MM.1S (cell line): ENCODE data around the gene ALG14.

Experiments
- DNase-seq: peaks from one replicate; pipeline ENCODE4 v3.0.0-alpha.2; 2015
- H2AFZ ChIP-seq: fragments of 300-600 bp; sonication (generic); 2 replicates; pipeline ENCODE4 v1.6.0; 2016; ENCODE audit warnings: antibody characterized with exemption, low read length
- H3F3A ChIP-seq: fragments of 300-600 bp; sonication (generic); 2 replicates; pipeline ENCODE4 v1.6.1; 2016; ENCODE audit warnings: mild to moderate bottlenecking, antibody characterized with exemption, low read length, moderate library complexity, mixed read lengths; ENCODE audit not compliant: insufficient read depth
- H3K27ac ChIP-seq: fragments of 300-600 bp; sonication (generic); 2 replicates; pipeline ENCODE4 v1.5.1; 2016; ENCODE audit warnings: mild to moderate bottlenecking, low read length
- H3K27me3 ChIP-seq: fragments of 300-600 bp; sonication (generic); replicated peaks from 2 replicates; pipeline ENCODE4 v1.6.0; 2016; ENCODE audit warnings: low read length; ENCODE audit not compliant: insufficient read depth
- H3K36me3 ChIP-seq: fragments of 300-600 bp; sonication (generic); replicated peaks from 2 replicates; pipeline ENCODE4 v1.6.1; 2016; ENCODE audit warnings: mild to moderate bottlenecking, low read length, mixed read lengths; ENCODE audit not compliant: insufficient read depth
- H3K4me1 ChIP-seq: fragments of 300-600 bp; sonication (generic); 2 replicates; pipeline ENCODE4 v1.6.1; 2016; ENCODE audit warnings: low read length, mixed read lengths
- H3K4me2 ChIP-seq: fragments of 300-600 bp; sonication (generic); 2 replicates; pipeline ENCODE4 v1.6.0; 2016; ENCODE audit warnings: low read depth, low read length
- H3K4me3 ChIP-seq: fragments of 300-600 bp; sonication (generic); 2 replicates; pipeline ENCODE4 v1.5.1; 2016; ENCODE audit warnings: low read length, mixed read lengths
- H3K79me2 ChIP-seq: fragments of 300-600 bp; sonication (generic); 2 replicates; pipeline ENCODE4 v1.6.1; 2016; ENCODE audit warnings: mixed run types, low read length, mixed read lengths
- H3K9ac ChIP-seq: fragments of 300-600 bp; sonication (generic); 2 replicates; pipeline ENCODE4 v1.6.1; 2016; ENCODE audit warnings: low read length, mixed read lengths
- H3K9me2 ChIP-seq: fragments of 300-600 bp; sonication (generic); replicated peaks from 2 replicates; pipeline ENCODE4 v1.6.1; 2016; ENCODE audit warnings: mild to moderate bottlenecking, low read length, mixed read lengths; ENCODE audit not compliant: insufficient read depth
- H3K9me3 ChIP-seq: fragments of 300-600 bp; sonication (generic); replicated peaks from 2 replicates; pipeline ENCODE4 v1.6.1; 2016; ENCODE audit warnings: mild to moderate bottlenecking, low read length, mixed read lengths; ENCODE audit not compliant: insufficient read depth
- H4K20me1 ChIP-seq: fragments of 300-600 bp; sonication (generic); 2 replicates; pipeline ENCODE4 v1.6.1; 2016; ENCODE audit warnings: mild to moderate bottlenecking, low read length, moderate library complexity, mixed read lengths; ENCODE audit not compliant: insufficient read depth
- CTCF ChIP-seq: fragments of 300-600 bp; sonication (generic); IDR thresholded peaks from 2 replicates; pipeline ENCODE4 v1.5.1; 2016; ENCODE audit warnings: antibody characterized with exemption, low read length, mixed read lengths
- EZH2 ChIP-seq: fragments of 300-600 bp; sonication (generic); optimal IDR thresholded peaks from 2 replicates; pipeline ENCODE3; 2017; ENCODE audit warnings: low read depth, mild to moderate bottlenecking, antibody characterized with exemption, low read length, mixed read lengths
- EZH2phosphoT487 ChIP-seq: fragments of 300-600 bp; sonication (generic); IDR thresholded peaks from 2 replicates; pipeline ENCODE4 v1.6.1; 2018; ENCODE audit warnings: antibody characterized with exemption, low read length

The ALG14 gene

GRCh38 chr1:94982398-94982797, 90.4 kb downstream of the ALG14 start:
- H3K9me3 ChIP-seq: no peaks in the 10 kb centered on the region
- no peak overlapping the region for H3K9ac ChIP-seq
- no peaks in the 10 kb centered on the region for H3K79me2 ChIP-seq
- no peaks in the 10 kb centered on the region for H3K27me3 ChIP-seq
- H3F3A ChIP-seq: no peaks in the 10 kb centered on the region
- no peak for DNase-seq
- no peaks in the 10 kb centered on the region for H4K20me1 ChIP-seq
- no peak overlapping the region for H3K27ac ChIP-seq
- no peak overlapping the region for H2AFZ ChIP-seq
- no peaks in the 10 kb centered on the region for H3K4me1 ChIP-seq
- H3K4me2 ChIP-seq: no peak overlapping the region
- H3K4me3 ChIP-seq: no peak overlapping the region
- no peak for TF ChIP-seq CTCF
- no peak for TF ChIP-seq EZH2
- TF ChIP-seq EZH2phosphoT487: no peak
- H3K9me2 ChIP-seq: no peaks in the 10 kb centered on the region
- no peaks in the 10 kb centered on the region for H3K36me3 ChIP-seq

- H4K20me1 ChIP-seq: no peaks in the 10 kb centered on the region
- H3K4me2 ChIP-seq: no peak overlapping the region
- DNase-seq: no peak
- TF ChIP-seq EZH2 (no peak), EZH2phosphoT487 (no peak), CTCF (no peak)
- no peaks in the 10 kb centered on the region for H3K4me1 ChIP-seq
- H3K27ac ChIP-seq: no peak overlapping the region
- H3K9me3 ChIP-seq: no peaks in the 10 kb centered on the region
- H3K4me3 ChIP-seq: no peak overlapping the region
- H3K79me2 ChIP-seq: no peaks in the 10 kb centered on the region
- H3K9ac ChIP-seq: no peak overlapping the region
- no peaks in the 10 kb centered on the region for H3K9me2 ChIP-seq
- no peaks in the 10 kb centered on the region for H3K27me3 ChIP-seq
- no peak overlapping the region for H2AFZ ChIP-seq
- no peaks in the 10 kb centered on the region for H3K36me3 ChIP-seq
- no peaks in the 10 kb centered on the region for H3F3A ChIP-seq
These were observed 91.2 kb downstream of the ALG14 start for GRCh38 chr1:94981575-94981973.

- H3K36me3 ChIP-seq: no peaks in the 10 kb centered on the region
- no peak overlapping the region for H3K27ac ChIP-seq
- no peaks in the 10 kb centered on the region for H3K9me2 ChIP-seq
- H4K20me1 ChIP-seq: no peaks in the 10 kb centered on the region
- no peak overlapping the region for H3K9ac ChIP-seq
- no peaks in the 10 kb centered on the region for H3F3A ChIP-seq
- TF ChIP-seq EZH2phosphoT487 (no peak), CTCF (no peak), EZH2 (no peak)
- H3K79me2 ChIP-seq: no peaks in the 10 kb centered on the region
- H3K4me2 ChIP-seq: no peak overlapping the region
- DNase-seq: no peak
- no peak overlapping the region for H2AFZ ChIP-seq
- H3K27me3 ChIP-seq: no peaks in the 10 kb centered on the region
- no peaks in the 10 kb centered on the region for H3K4me1 ChIP-seq
- no peaks in the 10 kb centered on the region for H3K9me3 ChIP-seq
- H3K4me3 ChIP-seq: no peak overlapping the region
These were observed 91.9 kb downstream of the ALG14 start for GRCh38 chr1:94980582-94981574.
